ENCODE measurements around the gene GYPC.
"Not testable (repeated sequence)": the region's sequence is repeated elsewhere in the genome, so short reads cannot be mapped to it uniquely, and the experiment has no call there.

Gene GYPC

DNA sequence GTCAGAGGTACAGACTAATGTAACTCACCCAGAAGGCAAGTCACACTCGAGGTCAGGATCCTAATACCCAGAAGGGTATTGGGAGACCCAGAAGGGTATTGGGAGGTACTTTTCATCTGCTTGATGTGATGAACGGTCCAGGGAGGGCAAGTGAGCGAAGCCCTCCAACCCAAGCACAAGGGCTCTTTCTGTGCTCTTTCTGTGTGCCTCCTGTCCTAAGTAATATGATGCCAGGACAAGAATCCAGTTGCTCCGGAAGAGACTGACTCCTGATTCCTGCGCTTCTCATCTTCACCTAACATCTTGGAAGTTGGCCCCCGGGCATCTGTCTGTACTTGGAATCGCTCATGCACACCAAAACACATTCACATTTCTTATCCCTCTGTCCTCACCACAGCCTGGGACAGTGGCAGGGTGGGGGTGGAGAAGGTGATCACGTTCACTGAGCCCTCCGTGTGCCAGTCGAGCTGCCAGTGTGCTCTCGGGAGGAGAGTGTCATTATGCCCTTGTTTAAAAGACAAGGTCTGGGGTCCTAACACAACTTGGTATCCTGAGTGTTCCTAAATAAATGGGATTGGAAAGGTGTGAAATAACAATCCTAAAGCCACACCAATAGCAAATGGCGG is 17.1 kb downstream of the GYPC start:
- DNase-seq = no peak

- no peak for DNase-seq
Measured at GRCh38 chr2:126674075-126674744, 18.3 kb downstream of the GYPC start.

DNA sequence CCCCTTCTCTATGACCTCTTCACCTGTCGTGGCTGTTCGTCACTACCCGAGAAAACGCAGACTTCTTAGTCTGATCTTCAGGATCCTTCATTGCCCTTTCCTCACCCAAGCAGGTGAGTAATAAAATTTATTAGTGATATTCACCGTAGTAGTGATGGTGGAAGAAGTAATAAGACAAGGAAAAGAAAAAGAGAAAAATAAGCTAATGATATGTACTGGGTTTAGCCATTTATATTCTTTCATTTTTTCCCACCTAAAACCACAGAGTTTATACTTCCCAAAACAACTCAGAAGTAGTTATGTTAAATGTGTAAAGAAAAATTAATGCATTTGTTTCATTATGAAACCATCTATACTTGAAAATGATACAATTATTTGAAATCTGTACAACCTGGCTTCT is 19.7 kb downstream of the GYPC start:
- no peak for DNase-seq

GRCh38 chr2:126676221-126677175 is 20.5 kb downstream of the GYPC start:
- DNase-seq = no peak

DNA sequence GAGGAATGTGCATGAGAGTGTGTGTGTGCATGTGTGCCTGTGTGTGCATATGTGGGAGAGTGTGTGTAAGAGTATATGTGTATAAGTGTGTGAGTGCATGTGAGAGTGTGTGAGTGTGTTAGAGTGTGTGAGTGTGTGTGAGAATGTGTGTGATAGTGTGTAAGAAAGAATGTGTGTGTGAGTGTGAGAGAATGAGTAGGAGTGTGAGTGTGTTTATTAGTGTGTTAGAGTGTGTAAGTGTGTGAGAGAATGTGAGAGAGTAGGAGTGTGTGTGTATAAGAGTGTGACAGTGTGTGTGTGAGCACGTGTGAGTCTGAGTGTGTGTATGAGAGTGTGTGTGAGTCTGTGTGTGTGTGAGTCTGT is 21.2 kb downstream of the GYPC start:
- no peak for DNase-seq

GRCh38 chr2:126678269-126679065 is 22.5 kb downstream of the GYPC start:
- DNase-seq = no peak

DNA sequence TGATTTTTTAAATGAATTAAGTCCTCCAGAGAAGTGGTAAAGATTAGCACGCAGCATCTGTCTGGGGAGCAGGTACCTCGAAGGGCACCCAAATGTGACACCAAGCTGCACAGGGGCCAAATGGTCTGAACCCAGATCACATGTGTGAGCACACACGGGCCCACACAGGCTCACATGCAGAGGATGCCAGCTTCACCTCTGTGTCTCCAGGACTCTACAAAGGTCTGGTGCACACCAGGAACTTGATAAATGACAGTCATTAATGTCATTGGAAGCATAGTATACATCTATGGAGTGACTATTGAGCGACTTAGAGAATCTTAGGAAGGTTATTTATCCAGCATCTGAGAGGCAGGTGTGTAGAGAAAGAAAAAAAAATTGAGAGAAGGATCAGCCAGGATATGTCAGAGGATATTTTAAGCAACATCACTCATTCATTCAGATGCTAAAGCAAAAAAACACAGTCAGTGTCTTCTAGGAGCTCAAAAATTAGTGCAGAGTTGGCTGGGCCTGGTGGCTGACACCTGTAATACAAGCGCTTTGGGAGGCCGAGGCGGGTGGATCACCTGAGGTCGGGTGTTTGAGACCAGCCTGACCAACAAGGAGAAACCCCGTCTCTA is 23.2 kb downstream of the GYPC start:
- DNase-seq = no peak

GRCh38 chr2:126681505-126681904 is 25.5 kb downstream of the GYPC start:
- DNase-seq = no peak

GRCh38 chr2:126685629-126686028 is 29.7 kb downstream of the GYPC start:
- no peak for DNase-seq

GRCh38 chr2:126686286-126686685 is 30.3 kb downstream of the GYPC start:
- no peak for DNase-seq

GRCh38 chr2:126686841-126687485 is 31.0 kb downstream of the GYPC start:
- DNase-seq = no peak

DNA sequence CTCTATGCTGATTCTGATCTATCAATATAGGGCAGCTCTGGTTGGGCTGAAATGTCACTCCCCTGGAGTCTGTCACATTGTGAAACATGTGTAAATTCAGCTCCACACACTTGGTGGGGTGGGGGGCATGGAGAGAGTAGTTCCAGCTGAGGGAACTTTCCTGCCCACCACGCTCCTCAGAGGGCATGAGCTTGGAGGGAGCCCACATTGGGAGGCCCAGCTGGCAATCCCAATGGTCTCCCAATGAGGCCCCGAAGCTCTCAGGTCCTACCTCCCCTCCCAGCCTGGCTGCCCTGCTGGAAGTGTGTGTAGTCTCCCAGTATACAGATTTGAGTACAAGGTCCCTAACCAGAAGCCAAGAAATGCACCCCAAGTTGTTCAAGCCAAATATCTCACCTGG is 31.5 kb downstream of the GYPC start:
- DNase-seq = no peak

DNA sequence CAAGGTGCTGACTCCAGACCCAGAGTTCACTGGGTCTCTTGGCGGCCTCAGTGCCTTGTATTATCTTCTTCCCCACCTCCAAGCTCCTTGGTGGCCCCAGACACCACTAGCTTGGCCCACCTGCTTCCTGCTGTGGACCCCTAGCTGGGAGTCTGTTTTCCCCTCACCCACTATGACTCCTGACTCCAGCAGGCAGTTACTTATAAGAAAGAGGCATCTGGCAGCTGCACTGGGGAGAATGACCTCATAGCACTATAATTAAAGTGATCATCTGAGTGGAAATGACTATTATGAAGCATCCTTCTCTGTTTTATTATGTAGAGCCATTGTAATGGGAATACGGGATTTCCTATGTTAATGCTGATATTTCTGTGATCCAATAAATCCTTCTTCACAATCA is 32.6 kb downstream of the GYPC start:
- DNase-seq = not testable (repeated sequence)

DNA sequence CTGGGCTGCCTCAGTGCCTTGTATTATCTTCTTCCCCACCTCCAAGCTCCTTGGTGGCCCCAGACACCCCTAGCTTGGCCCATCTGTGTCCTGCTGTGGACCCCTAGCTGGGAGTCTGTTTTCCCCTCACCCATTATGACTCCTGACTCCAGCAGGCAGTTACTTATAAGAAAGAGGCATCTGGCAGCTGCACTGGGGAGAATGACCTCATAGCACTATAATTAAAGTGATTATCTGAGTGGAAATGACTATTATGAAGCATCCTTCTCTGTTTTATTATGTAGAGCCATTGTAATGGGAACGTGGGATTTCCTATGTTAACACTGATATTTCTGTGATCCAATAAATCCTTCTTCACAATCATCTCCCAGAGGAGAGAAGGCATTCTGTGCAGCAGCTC is 36.3 kb downstream of the GYPC start:
- DNase-seq = not testable (repeated sequence)

DNA sequence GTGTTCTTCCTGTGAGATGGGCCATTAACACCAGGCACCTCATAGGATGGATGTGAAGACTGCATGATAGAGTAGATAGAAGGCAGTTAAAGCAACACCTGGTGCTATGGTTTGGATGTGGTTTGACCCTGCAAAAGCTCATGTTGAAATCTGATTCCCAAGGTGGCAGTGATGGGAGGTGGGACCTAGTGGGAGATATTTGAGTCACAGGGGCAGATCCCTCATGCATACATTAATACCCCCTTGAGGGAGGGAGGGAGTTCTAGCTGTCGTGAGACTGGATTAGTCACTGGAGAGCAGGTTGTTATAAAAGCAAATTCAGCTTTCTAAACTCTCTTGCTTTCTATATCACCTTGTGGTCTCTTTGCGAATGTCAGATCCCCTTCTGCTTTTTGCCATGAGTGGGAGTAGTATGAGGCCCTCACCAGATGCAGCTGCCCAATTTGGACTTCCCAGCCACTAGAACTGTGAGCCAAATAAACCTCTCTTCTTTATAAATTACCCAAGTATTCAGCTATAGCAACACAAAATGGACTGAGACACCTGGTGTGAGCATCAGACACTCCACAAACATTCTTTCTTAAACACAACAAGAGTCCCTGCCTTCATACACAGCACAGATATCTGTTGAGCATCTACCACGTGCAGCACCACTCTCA is 37.1 kb downstream of the GYPC start:
- not testable (repeated sequence) for DNase-seq

DNA sequence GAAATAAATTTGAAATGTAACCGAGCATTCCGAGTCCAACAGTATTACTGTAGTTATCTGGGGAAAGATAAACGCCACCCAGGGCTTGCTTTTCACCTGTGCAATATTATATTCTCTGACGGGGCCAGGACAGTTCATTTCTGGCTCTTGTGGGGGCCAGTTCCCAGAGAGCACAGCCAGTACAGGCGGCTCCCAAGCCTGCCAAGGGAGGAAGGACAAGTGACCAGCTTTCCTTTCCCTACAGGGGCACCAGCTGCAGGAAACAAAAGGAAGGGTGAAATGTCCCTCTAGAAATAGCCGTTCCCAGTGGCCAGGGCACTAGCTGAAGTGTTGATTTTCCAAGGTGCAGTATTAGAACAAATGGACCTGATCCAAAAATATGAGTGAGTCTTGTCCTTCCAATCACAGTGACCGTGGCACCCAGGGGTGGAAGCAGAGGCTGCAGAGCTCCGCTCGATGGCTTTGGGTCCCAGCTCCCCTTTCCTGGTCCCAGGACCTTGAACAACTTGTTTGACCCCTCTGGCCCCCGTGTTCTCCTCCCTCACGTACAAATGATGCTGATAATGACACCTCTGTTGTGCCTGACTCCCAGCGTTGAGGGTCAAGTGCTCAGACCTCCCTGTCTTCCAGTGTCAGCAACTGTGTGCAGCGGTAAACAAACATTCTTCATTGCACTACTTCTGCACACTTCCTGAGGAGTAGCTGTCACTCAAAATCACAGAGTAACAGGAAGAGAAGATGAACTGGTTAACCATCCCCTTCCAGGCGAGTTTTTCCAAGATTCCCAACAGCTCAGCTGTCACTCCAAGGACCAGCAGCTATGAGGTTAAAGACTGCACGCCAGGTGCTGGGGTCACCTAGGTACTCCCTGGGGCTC is 40.9 kb downstream of the GYPC start:
- no peak for DNase-seq

DNA sequence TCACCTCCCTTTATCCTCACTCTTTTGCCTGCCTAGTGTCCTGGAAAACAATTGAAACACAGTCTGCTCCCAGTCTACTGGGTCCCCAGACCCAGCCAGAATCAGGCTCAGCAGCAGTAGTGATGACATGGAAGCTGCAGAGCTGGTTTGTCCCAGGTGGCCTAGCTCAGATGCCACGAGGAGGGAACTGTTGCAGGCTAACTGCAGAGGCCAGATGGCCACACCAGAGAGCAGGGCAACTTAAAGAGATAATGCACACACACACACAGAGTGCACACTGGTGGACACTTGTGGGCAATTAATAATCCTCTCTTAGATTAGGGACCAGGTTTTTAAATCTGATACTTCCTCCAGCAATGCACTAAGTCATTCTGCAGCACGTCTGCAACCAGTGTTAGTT is 42.4 kb downstream of the GYPC start:
- no peak for DNase-seq

DNA sequence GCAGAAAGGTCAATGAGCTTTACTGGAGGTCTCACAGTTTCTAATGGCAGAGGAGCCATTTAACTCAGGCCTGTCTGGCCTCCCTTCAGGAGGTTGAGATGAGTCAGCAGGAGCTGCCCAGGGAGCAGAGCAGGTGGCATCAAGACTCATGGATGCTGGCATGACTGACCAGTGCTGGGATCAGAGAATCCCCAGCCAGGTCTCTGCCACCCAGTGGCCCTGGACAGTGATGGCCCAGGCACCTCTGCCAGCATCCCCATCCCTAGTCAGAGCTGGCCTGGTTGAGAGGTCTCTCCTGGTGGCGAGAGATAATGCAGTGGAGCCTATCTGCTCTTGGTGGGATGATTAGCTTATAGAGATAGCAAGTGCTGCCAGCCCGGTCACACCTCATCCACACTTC is 43.1 kb downstream of the GYPC start:
- DNase-seq = no peak

DNA sequence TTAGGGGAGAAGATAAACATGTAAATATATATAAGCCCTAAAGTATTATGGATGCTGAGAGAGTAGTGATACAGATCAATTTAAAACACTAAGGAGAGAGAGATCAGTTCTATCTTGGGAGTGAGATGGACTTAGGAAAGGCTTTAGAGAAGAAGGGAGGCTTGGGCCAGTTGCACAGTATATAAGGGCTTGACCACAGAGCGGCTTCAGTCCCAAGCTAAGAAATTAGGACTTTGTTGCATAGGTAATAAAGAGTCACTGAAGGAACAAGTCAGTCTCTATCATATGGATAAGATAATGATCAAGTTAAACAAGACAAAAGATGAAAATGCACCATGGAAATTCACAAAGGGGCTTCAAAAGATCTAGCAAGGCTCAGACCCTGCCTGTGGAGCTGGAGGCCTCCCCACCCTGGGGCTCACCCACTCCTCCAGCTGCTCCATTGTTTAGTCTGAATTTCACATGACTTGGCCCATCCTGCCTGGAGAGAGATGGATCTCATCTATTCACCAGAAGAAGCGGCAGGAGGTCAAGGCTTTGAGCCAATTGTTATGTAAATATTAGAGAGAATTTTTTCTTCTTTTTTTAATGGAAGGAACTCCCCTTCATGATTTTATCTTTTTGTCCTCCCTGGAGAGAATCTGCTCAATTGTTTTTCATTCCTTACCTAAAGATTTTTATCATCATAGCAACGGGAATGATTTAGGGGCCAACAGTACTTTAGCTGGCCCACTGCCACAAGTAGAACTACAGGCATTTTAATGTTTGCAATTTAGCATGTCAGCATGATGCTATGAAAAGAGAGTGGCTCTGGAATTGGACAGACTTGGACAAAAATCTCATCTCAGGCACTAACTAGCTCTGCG is 44.0 kb downstream of the GYPC start:
- no peak for DNase-seq
